GM12801 (cell line): ENCODE measurements around the gene BAD.

Experiments
- TF ChIP-seq, protein P1 (sequence below): IDR thresholded peaks from one replicate; pipeline ENCODE4 v1.5.1; 2011; ENCODE audit warnings: control low read depth; ENCODE audit not compliant: insufficient read length; ENCODE audit errors: extremely low read depth

Gene BAD

DNA sequence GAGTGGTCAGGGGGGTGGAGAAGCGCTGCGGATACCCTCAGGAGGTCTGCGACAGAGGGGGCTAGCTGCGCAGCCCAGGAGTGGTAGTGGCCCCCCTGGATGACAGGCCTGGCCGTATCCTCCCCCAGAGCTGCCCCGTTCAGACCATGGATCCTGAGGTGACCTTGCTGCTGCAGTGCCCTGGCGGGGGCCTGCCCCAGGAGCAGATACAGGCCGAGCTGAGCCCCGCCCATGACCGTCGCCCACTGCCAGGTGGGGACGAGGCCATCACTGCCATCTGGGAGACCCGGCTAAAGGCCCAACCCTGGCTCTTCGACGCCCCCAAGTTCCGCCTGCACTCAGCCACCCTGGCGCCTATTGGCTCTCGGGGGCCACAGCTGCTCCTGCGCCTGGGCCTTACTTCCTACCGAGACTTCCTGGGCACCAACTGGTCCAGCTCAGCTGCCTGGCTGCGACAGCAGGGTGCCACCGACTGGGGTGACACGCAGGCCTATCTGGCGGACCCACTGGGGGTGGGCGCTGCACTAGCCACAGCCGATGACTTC, 57.9 kb downstream of the BAD start:
- TF ChIP-seq, protein P1, sequence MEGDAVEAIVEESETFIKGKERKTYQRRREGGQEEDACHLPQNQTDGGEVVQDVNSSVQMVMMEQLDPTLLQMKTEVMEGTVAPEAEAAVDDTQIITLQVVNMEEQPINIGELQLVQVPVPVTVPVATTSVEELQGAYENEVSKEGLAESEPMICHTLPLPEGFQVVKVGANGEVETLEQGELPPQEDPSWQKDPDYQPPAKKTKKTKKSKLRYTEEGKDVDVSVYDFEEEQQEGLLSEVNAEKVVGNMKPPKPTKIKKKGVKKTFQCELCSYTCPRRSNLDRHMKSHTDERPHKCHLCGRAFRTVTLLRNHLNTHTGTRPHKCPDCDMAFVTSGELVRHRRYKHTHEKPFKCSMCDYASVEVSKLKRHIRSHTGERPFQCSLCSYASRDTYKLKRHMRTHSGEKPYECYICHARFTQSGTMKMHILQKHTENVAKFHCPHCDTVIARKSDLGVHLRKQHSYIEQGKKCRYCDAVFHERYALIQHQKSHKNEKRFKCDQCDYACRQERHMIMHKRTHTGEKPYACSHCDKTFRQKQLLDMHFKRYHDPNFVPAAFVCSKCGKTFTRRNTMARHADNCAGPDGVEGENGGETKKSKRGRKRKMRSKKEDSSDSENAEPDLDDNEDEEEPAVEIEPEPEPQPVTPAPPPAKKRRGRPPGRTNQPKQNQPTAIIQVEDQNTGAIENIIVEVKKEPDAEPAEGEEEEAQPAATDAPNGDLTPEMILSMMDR: no peak

DNA sequence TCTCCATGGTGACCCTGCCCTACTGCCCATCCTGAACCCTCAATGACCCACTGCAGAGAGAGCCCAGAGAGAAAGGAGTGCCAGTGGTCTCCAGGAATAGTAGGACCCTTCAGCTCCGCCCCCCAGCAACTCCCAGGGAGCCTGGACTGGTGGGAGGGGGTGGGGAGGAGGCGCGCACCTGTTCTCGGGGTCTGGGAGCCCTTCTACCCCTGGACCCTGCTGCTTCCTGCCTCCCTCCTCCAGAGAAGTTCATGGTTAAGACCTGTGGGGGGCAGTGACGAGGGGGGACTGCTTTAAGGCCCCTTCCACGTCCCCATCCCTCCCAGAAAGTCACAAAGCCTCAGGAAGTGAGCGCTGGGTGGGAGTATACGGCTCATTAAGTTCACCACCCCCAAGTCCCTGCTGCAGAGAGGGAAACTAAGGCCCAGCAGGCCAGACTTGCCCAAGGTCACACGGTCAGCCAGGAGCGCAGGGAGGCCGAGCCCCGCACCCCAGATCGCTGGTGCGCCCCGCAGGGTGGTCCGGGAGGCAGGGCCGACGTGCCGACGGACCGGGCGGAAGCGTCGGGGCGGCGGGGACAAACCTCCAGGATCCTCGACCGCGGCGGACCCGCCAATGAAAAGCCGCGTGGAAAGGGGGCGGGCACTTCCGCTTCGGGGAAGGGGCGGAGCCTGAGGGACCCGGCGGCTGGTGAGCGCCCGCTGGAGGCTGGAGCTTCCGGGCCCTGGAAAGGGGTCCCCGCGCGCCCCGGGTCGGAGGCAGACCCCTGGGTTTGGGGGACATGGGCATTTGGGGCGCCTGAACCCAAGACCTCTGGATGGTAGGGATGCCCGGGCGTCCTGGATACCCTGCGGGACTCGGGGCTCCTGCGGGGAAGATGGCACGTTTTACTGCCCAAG, 58.6 kb downstream of the BAD start, which contains the start of the genes NUDT22 and TRPT1:
NUDT22 (plus strand) TSS at position 667 of the 899 bp plus-strand sequence. CDS start 379 bp downstream, outside the sequence.
TRPT1 (minus strand) TSS at position 579 of the 899 bp plus-strand sequence; CDS start at position 253, 326 bp downstream.
- TF ChIP-seq, protein P1: no peak

DNA sequence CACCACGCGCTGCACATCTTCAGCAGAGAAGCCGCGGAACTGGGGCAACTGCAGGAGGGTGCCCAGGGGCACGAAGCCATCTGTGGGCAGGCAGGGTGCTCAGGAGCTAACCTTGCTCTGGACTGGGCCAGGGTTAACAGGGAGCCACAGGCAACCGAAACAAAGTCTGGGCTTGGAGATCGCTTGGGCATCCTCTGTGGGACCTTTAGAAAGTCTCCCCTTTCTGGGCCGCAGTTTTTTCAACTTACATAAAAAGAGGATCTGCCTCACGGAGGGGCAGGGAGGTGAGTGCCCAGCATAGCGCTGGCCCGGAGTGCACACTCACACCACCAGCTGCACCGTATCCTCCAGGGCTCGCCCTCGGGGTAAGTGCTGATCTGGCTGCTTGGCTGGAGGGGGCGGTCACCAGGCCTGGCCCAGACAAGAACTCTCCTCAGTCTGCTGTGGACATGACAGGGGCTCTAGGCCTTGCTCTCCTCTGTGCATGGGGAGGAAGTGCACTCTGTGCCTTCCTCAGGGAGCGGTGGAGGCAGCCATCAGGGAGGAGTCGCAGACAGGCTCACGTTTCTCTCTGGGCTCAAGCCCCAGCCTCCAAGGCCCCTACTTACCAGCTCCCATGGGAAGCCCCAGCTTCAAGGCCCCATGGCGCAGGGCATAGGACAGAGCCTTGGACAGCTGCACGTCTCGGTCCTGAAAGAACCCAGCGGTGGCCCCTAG, 59.4 kb downstream of the BAD start:
- TF ChIP-seq, protein P1: no peak

DNA sequence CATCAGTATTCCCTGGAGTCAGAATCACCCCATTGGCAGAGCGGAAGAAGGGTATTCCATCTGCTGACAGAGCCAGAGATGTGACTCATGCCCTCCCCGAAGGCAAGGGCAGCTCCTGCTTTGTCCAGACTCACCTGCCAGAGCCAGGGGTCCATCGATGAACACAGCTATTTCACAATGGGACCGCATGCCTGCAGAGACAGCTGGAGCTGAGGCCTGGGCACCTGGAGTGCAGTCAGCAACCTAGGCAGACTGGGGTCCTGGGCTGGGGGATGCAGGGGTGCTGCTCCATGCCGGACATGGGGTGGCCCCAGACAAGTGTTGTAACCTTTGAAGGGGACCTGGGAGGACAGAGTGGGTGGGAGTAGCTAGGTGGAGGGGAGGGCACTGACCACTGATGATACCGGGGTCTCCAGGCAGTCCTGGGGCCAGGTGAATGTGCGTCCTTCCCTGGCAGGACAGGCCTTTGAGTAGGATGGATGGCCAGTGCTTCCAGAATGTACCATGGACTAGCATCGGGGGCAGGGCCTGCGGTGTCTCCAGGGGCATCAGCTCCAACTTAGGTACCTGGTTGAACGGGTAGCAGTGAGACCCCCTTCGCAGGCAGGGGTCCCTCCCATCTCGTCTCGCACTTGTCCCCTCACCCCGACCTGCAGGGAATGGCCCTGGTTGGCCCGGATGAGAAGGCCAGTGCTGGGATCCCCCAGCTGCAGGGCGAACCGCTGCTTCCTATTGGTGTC, 60.1 kb downstream of the BAD start:
- TF ChIP-seq, protein P1: no peak

DNA sequence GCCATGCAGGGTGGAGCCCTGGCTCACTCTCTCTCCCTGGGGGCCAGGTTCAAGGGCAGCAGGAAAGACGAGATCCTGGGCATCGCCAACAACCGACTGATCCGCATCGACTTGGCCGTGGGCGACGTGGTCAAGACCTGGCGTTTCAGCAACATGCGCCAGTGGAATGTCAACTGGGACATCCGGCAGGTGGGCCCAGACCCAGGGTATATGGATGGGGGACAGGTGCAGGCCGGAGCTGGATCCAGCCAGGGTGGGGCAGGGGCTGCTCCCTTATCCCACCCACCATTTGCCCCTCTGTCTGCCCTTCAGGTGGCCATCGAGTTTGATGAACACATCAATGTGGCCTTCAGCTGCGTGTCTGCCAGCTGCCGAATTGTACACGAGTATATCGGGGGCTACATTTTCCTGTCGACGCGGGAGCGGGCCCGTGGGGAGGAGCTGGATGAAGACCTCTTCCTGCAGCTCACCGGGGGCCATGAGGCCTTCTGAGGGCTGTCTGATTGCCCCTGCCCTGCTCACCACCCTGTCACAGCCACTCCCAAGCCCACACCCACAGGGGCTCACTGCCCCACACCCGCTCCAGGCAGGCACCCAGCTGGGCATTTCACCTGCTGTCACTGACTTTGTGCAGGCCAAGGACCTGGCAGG, 61.3 kb downstream of the BAD start:
- TF ChIP-seq, protein P1: no peak

DNA sequence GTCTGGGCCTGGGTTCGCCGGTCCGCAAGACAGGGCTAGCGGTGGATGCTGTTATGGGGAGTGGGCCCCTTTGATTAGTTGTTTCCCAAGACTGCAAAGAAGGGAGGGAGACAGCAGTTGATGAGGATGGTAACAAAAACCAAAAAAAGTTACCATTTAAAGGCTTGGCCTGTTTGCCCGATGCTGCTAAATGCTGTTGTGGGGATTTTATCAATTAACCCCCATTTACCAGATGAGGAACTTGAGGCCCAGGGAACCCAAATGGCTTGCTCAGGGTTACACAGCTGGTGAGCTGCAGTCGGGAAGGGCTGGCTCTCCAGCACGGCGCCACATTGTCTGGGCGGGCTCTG, 61.8 kb downstream of the BAD start:
- TF ChIP-seq, protein P1: no peak
